T47D (cell line): ENCODE results near the gene NKPD1.
A peak's percentile ranks its signal among the peaks of the same experiment; 100 is the strongest.
"Not testable (repeated sequence)": the region's sequence is repeated elsewhere in the genome, so short reads cannot be mapped to it uniquely, and the experiment has no call there.

Source experiments
- DNase-seq, 2 experiments: peaks; one replicate each; pipeline versions ENCODE4 v3.0.0 to v3.0.0-alpha.2; 2011 to 2012; ENCODE audit warnings: low read depth in 1 of 2, low spot score in 1 of 2
- JUND ChIP-seq: IDR thresholded peaks from 2 replicates; pipeline ENCODE4 v1.6.1; 2012; ENCODE audit warnings: low read depth
- in situ Hi-C: cut with HindIII; loops from 2 replicates; pipeline ENCODE4 v1.10.0; 2016; ENCODE audit warnings: low sequenced_read_pairs, low pct_unique_long_range_greater_than_20kb

Gene NKPD1

DNA sequence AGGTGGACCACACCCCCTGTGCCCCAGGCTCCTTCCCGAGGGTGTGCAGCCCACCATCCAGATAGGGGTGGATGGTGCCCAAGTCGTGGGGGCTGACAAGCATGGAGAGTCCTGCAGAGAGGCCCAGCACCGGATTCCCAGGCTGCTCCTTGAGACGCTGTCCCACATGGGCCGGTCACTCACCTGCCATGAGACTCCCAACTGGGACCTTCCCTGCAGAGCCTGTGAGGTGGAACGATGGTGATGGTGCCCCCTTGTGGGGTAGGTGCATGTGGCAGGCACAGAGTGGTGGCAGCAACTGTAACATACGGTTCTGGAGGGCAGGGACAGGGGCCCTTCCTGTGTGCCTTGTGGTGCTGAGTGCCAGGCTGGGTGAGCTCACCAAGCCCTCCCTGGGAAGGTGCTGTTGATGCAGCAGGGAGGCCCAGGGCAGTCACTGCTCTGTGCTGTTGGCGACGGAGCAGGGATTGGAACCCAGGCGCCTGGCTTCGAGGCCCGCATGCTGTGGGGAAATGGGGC, 34.7 kb downstream of the NKPD1 start:
- in situ Hi-C loops, result no loop called here

DNA sequence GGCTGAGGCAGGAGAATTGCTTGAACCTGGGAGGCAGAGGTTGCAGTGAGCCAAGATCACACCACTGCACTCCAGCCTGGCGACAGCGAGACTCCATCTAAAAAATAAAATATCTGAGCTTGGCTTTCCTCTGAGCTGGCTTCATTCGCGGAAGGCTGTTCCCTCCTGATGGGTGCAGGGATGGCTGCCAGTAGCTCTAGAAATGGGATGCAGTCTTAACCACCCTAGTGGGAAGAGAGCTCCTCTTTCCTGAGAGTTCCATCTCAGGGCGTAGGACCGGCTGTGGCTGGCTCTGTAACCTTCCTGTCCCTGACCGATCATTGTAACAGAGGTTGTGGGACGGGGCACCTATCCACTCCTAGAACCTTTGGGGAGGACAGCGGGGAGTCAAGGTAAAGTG, 35.4 kb downstream of the NKPD1 start:
- no peak for TF ChIP-seq JUND
- no peak for DNase-seq
- in situ Hi-C loops, result no loop called here

More for the DNA sequence above, 34.7 kb downstream of the NKPD1 start:
- no peak for TF ChIP-seq JUND
- DNase-seq, result peak in 1 of 2 experiments; percentile 82

GRCh38 chr19:45124021-45124420, 36.8 kb downstream of the NKPD1 start:
- DNase-seq, result no peak
- in situ Hi-C loops, result no loop called here
- TF ChIP-seq JUND, result no peak

DNA sequence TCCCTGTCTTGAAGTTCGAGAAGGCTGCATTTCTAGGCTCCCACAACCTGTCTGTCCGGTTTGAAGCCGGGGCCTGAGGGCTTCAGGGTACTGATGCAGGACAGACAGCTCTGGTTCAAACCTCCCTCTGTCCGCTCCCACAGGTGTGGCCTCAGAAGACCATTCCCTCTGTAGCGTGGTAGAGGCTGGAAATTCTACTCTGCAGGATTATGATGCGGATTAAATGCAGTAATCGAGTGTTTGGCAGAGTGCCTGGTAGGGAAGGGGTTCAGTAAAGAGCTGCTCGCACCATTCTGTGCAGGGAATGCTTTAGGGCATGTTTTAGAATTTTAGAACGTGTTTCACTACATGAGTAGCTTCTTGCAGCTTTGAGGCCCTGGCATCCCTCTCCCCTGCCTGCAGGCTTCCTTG, 37.3 kb downstream of the NKPD1 start:
- in situ Hi-C loops, result no loop called here
- 0 out of 2 replicates have a peak, but pooled peaks have one; percentile 42 for TF ChIP-seq JUND
- DNase-seq, result peak in 1 of 2 experiments; percentile 94

DNA sequence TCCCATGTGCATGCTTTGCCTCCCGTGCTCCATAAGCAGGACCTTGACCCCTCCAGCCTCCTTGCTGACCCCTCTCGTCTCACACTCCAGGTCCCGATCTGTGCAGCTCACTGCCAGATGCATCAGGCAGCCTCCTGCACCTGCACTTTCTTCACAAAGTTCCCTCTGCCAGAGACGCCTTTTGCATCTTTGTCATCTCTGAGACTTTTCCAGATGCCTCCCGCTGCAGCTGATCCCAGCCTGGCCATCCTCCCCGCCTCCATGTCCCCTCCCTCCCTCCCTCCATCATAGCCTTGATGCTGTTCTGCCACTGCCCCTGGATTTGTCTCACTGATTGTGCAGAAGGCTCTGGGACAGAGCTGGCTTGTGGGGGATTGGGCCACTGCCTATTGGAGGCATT, 38.0 kb downstream of the NKPD1 start:
- DNase-seq, result no peak
- no peak for TF ChIP-seq JUND
- in situ Hi-C loops, result no loop called here

- TF ChIP-seq JUND, result no peak
- in situ Hi-C loops, result no loop called here
Observed at GRCh38 chr19:45121827-45122345, 38.9 kb downstream of the NKPD1 start.

GRCh38 chr19:45119582-45119981, 41.2 kb downstream of the NKPD1 start:
- TF ChIP-seq JUND, result no peak
- in situ Hi-C loops, result no loop called here
- DNase-seq, result no peak

More at GRCh38 chr19:45121827-45122345, 38.9 kb downstream of the NKPD1 start:
- peak in 1 of 2 experiments; percentile 74 for DNase-seq

DNA sequence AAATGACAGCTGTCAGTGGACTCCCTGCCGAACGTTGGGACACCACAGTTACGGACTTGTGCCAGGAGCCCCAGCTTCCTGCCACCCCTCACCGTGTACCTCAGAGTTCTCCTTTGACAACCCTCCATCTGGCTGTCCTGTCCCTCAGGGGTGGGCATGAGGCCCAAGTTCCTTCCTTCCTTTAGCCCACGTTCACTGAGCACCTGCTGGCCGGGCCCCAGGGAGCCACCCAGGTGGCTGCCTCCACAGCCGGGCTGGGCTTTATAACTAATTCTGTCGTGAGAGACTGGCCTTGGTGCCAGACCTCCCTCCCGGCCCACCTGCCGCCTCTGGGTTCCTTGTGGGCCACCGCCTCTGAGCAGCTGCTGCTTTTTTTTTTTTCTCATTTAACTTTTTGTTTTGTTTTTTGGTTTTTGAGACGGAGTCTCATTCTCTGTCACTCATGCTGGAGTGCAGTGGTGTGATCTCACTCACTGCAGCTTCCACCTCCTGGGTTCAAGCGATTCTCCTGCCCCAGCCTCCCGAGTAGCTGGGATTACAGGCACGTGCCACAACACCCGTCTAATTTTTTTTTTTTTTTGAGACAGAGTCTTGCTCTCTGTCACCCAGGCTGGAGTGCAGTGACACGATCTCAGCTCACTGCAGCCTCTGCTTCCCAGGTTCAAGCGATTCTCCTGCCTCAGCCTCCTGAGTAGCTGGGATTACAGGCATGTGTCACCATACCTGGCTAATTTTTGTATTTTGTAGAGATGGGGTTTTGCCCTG, 42.0 kb downstream of the NKPD1 start:
- not testable (repeated sequence) for DNase-seq

GRCh38 chr19:45118106-45118505, 42.7 kb downstream of the NKPD1 start:
- in situ Hi-C loops, result no loop called here
- no peak for TF ChIP-seq JUND
- no peak for DNase-seq

More for the DNA sequence above, 42.0 kb downstream of the NKPD1 start:
- in situ Hi-C loops, result not testable (repeated sequence)

DNA sequence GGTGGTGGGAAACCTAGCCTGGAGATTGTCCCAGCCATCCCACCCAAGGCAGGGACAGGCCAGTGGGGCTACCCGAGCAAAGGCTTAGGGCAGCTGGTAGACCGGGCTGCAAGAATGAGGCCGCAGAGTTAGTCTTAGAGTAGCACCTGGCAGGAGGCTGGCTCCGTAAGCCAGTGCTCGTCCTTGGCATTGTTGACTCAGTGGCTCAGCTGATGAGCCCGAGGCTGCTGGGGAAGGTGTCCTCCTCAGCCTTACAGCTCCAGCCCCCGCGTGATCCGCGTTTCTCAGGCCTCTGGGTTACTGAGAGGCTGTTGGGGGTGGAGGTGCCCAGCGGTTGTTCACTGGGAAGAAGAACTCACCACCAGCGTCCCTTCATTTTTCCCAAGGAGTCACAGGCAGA, 43.1 kb downstream of the NKPD1 start:
- DNase-seq, result peak in 1 of 2 experiments; percentile 79
- in situ Hi-C loops, result no loop called here
- TF ChIP-seq JUND, result no peak

DNA sequence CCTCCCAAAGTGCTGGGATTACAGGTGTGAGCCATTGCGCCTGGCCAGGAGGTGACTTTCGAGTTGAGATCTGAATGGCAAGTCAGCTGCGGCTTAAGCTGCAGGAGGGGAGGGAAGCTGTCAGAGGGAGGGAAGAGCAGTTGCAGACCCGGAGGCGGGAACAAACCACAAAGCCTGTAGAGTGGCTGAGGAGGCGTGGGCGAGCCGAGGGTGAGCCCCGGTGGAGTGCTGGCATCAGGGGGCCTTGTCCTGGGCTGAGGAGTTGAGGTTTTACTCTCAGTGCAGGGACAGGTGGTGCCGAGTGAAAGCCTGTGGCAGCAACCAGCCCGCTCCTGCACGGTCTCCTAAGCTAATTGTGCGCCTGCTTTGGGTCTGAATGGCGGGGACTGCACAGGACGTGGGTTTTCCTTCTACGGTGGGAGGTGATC, 43.6 kb downstream of the NKPD1 start:
- TF ChIP-seq JUND, result no peak
- in situ Hi-C loops, result no loop called here
- peak in 1 of 2 experiments; percentile 52 for DNase-seq

- in situ Hi-C loops, result no loop called here
- no peak for TF ChIP-seq JUND
- no peak for DNase-seq
Observed at GRCh38 chr19:45115809-45116615, 44.8 kb downstream of the NKPD1 start.
